GM23338 (cell line): ENCODE measurements around the gene CYP19A1. TPM values are rescaled to one million over a fixed set of nuclear protein-coding genes. Genes with fewer than 3 reads are reported as not detected.

Source experiments
- ATAC-seq: fragments of 200-7000 bp; cut with Tn5 transposase; 3 replicates; pipeline ENCODE4 v1.9.1; 2020
- DNase-seq: peaks from one replicate; pipeline ENCODE4 v3.0.0-alpha.2; 2015; ENCODE audit warnings: low spot score
- H2AFZ ChIP-seq: fragments of 200-600 bp; sonication (generic); 2 replicates; pipeline ENCODE4 v1.8.0; 2016; ENCODE audit warnings: antibody characterized with exemption, mild to moderate bottlenecking, moderate library complexity
- H3F3A ChIP-seq: fragments of 200-600 bp; sonication (generic); replicated peaks from 2 replicates; pipeline ENCODE4 v1.8.0; 2017; ENCODE audit warnings: antibody characterized with exemption, mixed run types, low read depth
- H3K27ac ChIP-seq: fragments of 200-600 bp; sonication (generic); 2 replicates; pipeline ENCODE4 v1.6.1; 2016; ENCODE audit warnings: low read depth
- H3K27me3 ChIP-seq: fragments of 200-600 bp; sonication (generic); 2 replicates; pipeline ENCODE4 v1.8.0; 2016; ENCODE audit warnings: mild to moderate bottlenecking, mixed run types, moderate library complexity; ENCODE audit not compliant: insufficient read depth
- H3K36me3 ChIP-seq: fragments of 200-600 bp; sonication (generic); 2 replicates; pipeline ENCODE4 v1.8.0; 2016; ENCODE audit warnings: mild to moderate bottlenecking; ENCODE audit not compliant: insufficient read depth
- H3K4me1 ChIP-seq: fragments of 200-600 bp; sonication (generic); 2 replicates; pipeline ENCODE4 v1.8.0; 2016; ENCODE audit warnings: mild to moderate bottlenecking, moderate library complexity; ENCODE audit not compliant: insufficient read depth
- H3K4me2 ChIP-seq: fragments of 200-600 bp; sonication (generic); 2 replicates; pipeline ENCODE4 v1.7.1; 2017; ENCODE audit warnings: mixed run types
- H3K4me3 ChIP-seq: fragments of 200-600 bp; sonication (generic); 2 replicates; pipeline ENCODE4 v1.6.1; 2016; ENCODE audit warnings: mixed run types
- H3K79me2 ChIP-seq: fragments of 200-600 bp; sonication (generic); replicated peaks from 2 replicates; pipeline ENCODE4 v1.8.0; 2017; ENCODE audit warnings: mild to moderate bottlenecking; ENCODE audit not compliant: insufficient read depth
- H3K9me2 ChIP-seq: fragments of 200-600 bp; sonication (generic); 2 replicates; pipeline ENCODE4 v1.8.0; 2017; ENCODE audit not compliant: insufficient read depth
- H4K20me1 ChIP-seq: fragments of 200-600 bp; sonication (generic); replicated peaks from 2 replicates; pipeline ENCODE4 v1.8.0; 2017; ENCODE audit warnings: mild to moderate bottlenecking; ENCODE audit not compliant: insufficient read depth
- H3K27ac Mint-ChIP-seq: 2 replicates; pipeline ENCODE4 v1.8.0; 2020; ENCODE audit warnings: inconsistent platforms, mild to moderate bottlenecking, moderate library complexity, mixed read lengths
- H3K27me3 Mint-ChIP-seq: 3 replicates; pipeline ENCODE4 v1.8.0; 2022; ENCODE audit warnings: low read depth, mild to moderate bottlenecking, moderate library complexity, mixed read lengths, inconsistent platforms; ENCODE audit not compliant: insufficient read depth, poor library complexity
- H3K36me3 Mint-ChIP-seq: 3 replicates; pipeline ENCODE4 v1.8.0; 2021; ENCODE audit warnings: low read depth, mild to moderate bottlenecking, inconsistent platforms, moderate library complexity, mixed read lengths
- H3K4me1 Mint-ChIP-seq: 3 replicates; pipeline ENCODE4 v1.8.0; 2020; ENCODE audit warnings: mild to moderate bottlenecking, inconsistent platforms, mixed read lengths
- H3K4me3 Mint-ChIP-seq: 3 replicates; pipeline ENCODE4 v1.8.0; 2021; ENCODE audit warnings: moderate library complexity, mild to moderate bottlenecking, inconsistent platforms, mixed read lengths
- H3K9me3 Mint-ChIP-seq: 3 replicates; pipeline ENCODE4 v1.8.0; 2020; ENCODE audit warnings: moderate library complexity, mild to moderate bottlenecking, inconsistent platforms, mixed read lengths
- CREB1 ChIP-seq: fragments of 250-450 bp; sonication (Bioruptor Pico); IDR thresholded peaks from 2 replicates; pipeline ENCODE4 v1.5.0; 2020; ENCODE audit warnings: low read depth, mild to moderate bottlenecking, moderate library complexity
- EZH2 ChIP-seq: fragments of 200-600 bp; sonication (generic); IDR thresholded peaks from one replicate; pipeline ENCODE4 v1.8.0; 2017; ENCODE audit warnings: antibody characterized with exemption, mild to moderate bottlenecking, low read depth; ENCODE audit not compliant: unreplicated experiment
- EZH2phosphoT487 ChIP-seq: fragments of 200-600 bp; sonication (generic); IDR thresholded peaks from one replicate; pipeline ENCODE4 v1.8.1; 2018; ENCODE audit warnings: antibody characterized with exemption; ENCODE audit not compliant: unreplicated experiment
- JUNB ChIP-seq: IDR thresholded peaks from one replicate; pipeline ENCODE4 v1.6.1; 2016; ENCODE audit warnings: antibody characterized with exemption; ENCODE audit not compliant: unreplicated experiment
- NANOG ChIP-seq: IDR thresholded peaks from 2 replicates; pipeline ENCODE4 v1.6.1; 2016; ENCODE audit warnings: antibody characterized with exemption, borderline replicate concordance
- POLR2AphosphoS5 ChIP-seq: IDR thresholded peaks from 2 replicates; pipeline ENCODE4 v1.6.1; 2016; ENCODE audit warnings: antibody characterized with exemption, low read depth
- STAT1 ChIP-seq: IDR thresholded peaks from one replicate; pipeline ENCODE4 v1.6.1; 2016; ENCODE audit warnings: antibody characterized with exemption; ENCODE audit not compliant: unreplicated experiment
- ZNF331 ChIP-seq: fragments of 250-450 bp; sonication (Bioruptor Pico); IDR thresholded peaks from 2 replicates; pipeline ENCODE4 v1.5.0; 2020; ENCODE audit warnings: low read depth, mild to moderate bottlenecking, moderate library complexity
- polyA plus RNA-seq: library from polyadenylated mRNA; unstranded; fragments of >200 nt; fragmentation: Nextera tagmentation; extraction: Ambion mirVana; gene quantifications from 2 replicates; pipeline ENCODE4 v1.2.1, GENCODE V29; 2016
- total RNA-seq: library from RNA; depleted of rRNA; stranded (reverse); fragments of >200 nt; shearing (Covaris generic); gene quantifications from 2 replicates; pipeline ENCODE4 v1.2.3, GENCODE V29; 2014
- TF ChIP-seq, protein P1 (sequence below): IDR thresholded peaks from 2 replicates; pipeline ENCODE4 v1.6.1; 2016; ENCODE audit warnings: antibody characterized with exemption
- TF ChIP-seq, protein P2 (sequence below), 2 experiments: fragments of 200-600 bp in 1 of 2; sonication (generic) in 1 of 2; conservative IDR thresholded peaks; 2 replicates each; pipeline versions ENCODE4 v1.5.1 to v1.6.1; 2016 to 2017; ENCODE audit warnings: antibody characterized with exemption in 2 of 2, low read depth in 2 of 2, mild to moderate bottlenecking in 2 of 2, moderate library complexity in 1 of 2
- TF ChIP-seq, protein P3 (sequence below): fragments of 250-450 bp; sonication (Bioruptor Pico); IDR thresholded peaks from 2 replicates; pipeline ENCODE4 v1.5.0; 2020; ENCODE audit warnings: mild to moderate bottlenecking, moderate library complexity
- TF ChIP-seq, protein P4 (sequence below): IDR thresholded peaks from one replicate; pipeline ENCODE4 v1.6.1; 2018; ENCODE audit warnings: antibody characterized with exemption; ENCODE audit not compliant: unreplicated experiment

The CYP19A1 gene
- total and polyA plus RNA-seq, 2 experiments from 2014 or later, result 0.42 TPM; not detected in 1

DNA sequence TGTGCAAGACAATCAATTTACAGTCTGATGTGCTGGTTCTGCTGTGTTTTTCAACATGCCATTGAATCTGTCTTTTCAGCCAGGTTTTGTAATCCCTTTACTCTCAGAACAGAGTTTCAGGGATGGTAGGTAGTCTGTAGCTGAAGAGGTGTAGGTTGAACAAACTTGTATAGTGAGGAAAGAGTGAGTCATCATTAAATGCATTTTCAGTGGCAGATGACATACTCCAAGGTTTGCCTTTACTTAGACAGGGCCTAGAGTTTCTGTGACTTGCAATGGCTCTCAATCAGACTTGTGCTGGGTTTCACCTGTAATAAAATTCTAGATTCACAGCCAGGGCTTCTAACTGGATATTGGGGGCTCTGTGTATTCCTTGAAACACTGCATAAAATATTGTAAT lies 94.6 kb downstream of the CYP19A1 start (continued):
- TF ChIP-seq, protein P1, sequence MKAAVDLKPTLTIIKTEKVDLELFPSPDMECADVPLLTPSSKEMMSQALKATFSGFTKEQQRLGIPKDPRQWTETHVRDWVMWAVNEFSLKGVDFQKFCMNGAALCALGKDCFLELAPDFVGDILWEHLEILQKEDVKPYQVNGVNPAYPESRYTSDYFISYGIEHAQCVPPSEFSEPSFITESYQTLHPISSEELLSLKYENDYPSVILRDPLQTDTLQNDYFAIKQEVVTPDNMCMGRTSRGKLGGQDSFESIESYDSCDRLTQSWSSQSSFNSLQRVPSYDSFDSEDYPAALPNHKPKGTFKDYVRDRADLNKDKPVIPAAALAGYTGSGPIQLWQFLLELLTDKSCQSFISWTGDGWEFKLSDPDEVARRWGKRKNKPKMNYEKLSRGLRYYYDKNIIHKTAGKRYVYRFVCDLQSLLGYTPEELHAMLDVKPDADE, result no peak
- TF ChIP-seq JUNB (no peak), POLR2AphosphoS5 (no peak), EZH2phosphoT487 (no peak), CREB1 (CRISPR knock-in tag) (no peak), ZNF331 (CRISPR knock-in tag) (no peak), STAT1 (no peak)
- TF ChIP-seq, protein P2, sequence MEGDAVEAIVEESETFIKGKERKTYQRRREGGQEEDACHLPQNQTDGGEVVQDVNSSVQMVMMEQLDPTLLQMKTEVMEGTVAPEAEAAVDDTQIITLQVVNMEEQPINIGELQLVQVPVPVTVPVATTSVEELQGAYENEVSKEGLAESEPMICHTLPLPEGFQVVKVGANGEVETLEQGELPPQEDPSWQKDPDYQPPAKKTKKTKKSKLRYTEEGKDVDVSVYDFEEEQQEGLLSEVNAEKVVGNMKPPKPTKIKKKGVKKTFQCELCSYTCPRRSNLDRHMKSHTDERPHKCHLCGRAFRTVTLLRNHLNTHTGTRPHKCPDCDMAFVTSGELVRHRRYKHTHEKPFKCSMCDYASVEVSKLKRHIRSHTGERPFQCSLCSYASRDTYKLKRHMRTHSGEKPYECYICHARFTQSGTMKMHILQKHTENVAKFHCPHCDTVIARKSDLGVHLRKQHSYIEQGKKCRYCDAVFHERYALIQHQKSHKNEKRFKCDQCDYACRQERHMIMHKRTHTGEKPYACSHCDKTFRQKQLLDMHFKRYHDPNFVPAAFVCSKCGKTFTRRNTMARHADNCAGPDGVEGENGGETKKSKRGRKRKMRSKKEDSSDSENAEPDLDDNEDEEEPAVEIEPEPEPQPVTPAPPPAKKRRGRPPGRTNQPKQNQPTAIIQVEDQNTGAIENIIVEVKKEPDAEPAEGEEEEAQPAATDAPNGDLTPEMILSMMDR (conservative IDR thresholded peaks at IDR 0.05; ENCODE audit: low read depth in 2 of 2), result no peak

DNA sequence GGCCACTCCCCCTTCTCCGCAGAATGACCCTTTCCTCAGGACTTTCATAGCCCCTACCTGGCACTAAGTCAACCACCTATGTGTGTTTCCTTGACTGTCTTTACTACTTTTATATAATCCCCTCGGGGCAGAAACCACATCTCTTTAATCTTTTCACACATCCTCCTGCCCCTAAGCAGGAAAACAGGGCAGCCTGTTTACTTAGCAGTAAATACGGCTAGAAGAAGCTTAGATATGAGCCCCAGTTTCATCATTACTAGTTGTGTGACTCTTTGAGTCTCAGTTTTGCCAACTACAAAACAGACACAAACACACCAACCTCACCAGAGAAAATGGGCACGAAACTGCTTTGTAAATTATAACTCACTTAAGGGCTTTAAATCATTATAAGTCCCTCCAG lies 98.3 kb downstream of the CYP19A1 start:
- H3K27me3 Mint-ChIP-seq, result peaks cover 3% of the 10 kb centered on the region
- no peak overlapping the region for H3K4me3 ChIP-seq
- no peaks in the 10 kb centered on the region for H3K79me2 ChIP-seq
- peaks cover 44% of the 10 kb centered on the region for H3K4me1 Mint-ChIP-seq
- no peak overlapping the region; the same call in 1 of the 2 replicates for H3K27ac ChIP-seq
- H3K27ac Mint-ChIP-seq, result no peak overlapping the region
- no peaks in the 10 kb centered on the region for H3F3A ChIP-seq
- peaks cover 3% of the 10 kb centered on the region; the same call in 1 of the 2 replicates for H3K9me2 ChIP-seq
- ATAC-seq (peak; percentile 31; the same call in 2 of the 3 replicates), DNase-seq (no peak)
- H3K4me3 Mint-ChIP-seq, result no peak overlapping the region
- H4K20me1 ChIP-seq, result no peaks in the 10 kb centered on the region; the same call in 1 of the 2 replicates
- no peaks in the 10 kb centered on the region for H3K27me3 ChIP-seq
- H3K36me3 Mint-ChIP-seq, result no peaks in the 10 kb centered on the region
- no peak overlapping the region for H2AFZ ChIP-seq
- no peaks in the 10 kb centered on the region for H3K9me3 Mint-ChIP-seq
- no peaks in the 10 kb centered on the region for H3K36me3 ChIP-seq
- peaks cover 29% of the 10 kb centered on the region for H3K4me1 ChIP-seq
- peak overlapping the region; percentile 49; the same call in 1 of the 2 replicates for H3K4me2 ChIP-seq
- TF ChIP-seq, protein P3, sequence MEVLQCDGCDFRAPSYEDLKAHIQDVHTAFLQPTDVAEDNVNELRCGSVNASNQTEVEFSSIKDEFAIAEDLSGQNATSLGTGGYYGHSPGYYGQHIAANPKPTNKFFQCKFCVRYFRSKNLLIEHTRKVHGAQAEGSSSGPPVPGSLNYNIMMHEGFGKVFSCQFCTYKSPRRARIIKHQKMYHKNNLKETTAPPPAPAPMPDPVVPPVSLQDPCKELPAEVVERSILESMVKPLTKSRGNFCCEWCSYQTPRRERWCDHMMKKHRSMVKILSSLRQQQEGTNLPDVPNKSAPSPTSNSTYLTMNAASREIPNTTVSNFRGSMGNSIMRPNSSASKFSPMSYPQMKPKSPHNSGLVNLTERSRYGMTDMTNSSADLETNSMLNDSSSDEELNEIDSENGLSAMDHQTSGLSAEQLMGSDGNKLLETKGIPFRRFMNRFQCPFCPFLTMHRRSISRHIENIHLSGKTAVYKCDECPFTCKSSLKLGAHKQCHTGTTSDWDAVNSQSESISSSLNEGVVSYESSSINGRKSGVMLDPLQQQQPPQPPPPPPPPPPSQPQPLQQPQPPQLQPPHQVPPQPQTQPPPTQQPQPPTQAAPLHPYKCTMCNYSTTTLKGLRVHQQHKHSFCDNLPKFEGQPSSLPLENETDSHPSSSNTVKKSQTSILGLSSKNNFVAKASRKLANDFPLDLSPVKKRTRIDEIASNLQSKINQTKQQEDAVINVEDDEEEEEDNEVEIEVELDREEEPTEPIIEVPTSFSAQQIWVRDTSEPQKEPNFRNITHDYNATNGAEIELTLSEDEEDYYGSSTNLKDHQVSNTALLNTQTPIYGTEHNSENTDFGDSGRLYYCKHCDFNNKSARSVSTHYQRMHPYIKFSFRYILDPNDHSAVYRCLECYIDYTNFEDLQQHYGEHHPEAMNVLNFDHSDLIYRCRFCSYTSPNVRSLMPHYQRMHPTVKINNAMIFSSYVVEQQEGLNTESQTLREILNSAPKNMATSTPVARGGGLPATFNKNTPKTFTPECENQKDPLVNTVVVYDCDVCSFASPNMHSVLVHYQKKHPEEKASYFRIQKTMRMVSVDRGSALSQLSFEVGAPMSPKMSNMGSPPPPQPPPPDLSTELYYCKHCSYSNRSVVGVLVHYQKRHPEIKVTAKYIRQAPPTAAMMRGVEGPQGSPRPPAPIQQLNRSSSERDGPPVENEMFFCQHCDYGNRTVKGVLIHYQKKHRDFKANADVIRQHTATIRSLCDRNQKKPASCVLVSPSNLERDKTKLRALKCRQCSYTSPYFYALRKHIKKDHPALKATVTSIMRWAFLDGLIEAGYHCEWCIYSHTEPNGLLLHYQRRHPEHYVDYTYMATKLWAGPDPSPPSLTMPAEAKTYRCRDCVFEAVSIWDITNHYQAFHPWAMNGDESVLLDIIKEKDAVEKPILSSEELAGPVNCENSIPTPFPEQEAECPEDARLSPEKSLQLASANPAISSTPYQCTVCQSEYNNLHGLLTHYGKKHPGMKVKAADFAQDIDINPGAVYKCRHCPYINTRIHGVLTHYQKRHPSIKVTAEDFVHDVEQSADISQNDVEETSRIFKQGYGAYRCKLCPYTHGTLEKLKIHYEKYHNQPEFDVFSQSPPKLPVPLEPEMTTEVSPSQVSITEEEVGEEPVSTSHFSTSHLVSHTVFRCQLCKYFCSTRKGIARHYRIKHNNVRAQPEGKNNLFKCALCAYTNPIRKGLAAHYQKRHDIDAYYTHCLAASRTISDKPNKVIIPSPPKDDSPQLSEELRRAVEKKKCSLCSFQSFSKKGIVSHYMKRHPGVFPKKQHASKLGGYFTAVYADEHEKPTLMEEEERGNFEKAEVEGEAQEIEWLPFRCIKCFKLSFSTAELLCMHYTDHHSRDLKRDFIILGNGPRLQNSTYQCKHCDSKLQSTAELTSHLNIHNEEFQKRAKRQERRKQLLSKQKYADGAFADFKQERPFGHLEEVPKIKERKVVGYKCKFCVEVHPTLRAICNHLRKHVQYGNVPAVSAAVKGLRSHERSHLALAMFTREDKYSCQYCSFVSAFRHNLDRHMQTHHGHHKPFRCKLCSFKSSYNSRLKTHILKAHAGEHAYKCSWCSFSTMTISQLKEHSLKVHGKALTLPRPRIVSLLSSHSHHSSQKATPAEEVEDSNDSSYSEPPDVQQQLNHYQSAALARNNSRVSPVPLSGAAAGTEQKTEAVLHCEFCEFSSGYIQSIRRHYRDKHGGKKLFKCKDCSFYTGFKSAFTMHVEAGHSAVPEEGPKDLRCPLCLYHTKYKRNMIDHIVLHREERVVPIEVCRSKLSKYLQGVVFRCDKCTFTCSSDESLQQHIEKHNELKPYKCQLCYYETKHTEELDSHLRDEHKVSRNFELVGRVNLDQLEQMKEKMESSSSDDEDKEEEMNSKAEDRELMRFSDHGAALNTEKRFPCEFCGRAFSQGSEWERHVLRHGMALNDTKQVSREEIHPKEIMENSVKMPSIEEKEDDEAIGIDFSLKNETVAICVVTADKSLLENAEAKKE (CRISPR knock-in tag), result no peak
- no peak for TF ChIP-seq STAT1
- TF ChIP-seq EZH2, result no peak
- TF ChIP-seq NANOG, result no peak
- TF ChIP-seq EZH2phosphoT487, result no peak
- TF ChIP-seq, protein P4, sequence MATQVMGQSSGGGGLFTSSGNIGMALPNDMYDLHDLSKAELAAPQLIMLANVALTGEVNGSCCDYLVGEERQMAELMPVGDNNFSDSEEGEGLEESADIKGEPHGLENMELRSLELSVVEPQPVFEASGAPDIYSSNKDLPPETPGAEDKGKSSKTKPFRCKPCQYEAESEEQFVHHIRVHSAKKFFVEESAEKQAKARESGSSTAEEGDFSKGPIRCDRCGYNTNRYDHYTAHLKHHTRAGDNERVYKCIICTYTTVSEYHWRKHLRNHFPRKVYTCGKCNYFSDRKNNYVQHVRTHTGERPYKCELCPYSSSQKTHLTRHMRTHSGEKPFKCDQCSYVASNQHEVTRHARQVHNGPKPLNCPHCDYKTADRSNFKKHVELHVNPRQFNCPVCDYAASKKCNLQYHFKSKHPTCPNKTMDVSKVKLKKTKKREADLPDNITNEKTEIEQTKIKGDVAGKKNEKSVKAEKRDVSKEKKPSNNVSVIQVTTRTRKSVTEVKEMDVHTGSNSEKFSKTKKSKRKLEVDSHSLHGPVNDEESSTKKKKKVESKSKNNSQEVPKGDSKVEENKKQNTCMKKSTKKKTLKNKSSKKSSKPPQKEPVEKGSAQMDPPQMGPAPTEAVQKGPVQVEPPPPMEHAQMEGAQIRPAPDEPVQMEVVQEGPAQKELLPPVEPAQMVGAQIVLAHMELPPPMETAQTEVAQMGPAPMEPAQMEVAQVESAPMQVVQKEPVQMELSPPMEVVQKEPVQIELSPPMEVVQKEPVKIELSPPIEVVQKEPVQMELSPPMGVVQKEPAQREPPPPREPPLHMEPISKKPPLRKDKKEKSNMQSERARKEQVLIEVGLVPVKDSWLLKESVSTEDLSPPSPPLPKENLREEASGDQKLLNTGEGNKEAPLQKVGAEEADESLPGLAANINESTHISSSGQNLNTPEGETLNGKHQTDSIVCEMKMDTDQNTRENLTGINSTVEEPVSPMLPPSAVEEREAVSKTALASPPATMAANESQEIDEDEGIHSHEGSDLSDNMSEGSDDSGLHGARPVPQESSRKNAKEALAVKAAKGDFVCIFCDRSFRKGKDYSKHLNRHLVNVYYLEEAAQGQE, result no peak
- TF ChIP-seq JUNB, result no peak
- TF ChIP-seq ZNF331 (CRISPR knock-in tag), result no peak
- TF ChIP-seq POLR2AphosphoS5, result no peak
